GM12875 (cell line): ENCODE results near the gene SOBP.

Source experiments
- H3K4me3 ChIP-seq: one replicate; pipeline ENCODE4 v1.5.1; 2011; ENCODE audit warnings: low read depth, low read length, control low read depth
- TF ChIP-seq, protein P1 (sequence below): IDR thresholded peaks from 2 replicates; pipeline ENCODE4 v1.5.1; 2011; ENCODE audit warnings: low read depth, mild to moderate bottlenecking, control low read depth, inconsistent platforms, low read length, moderate library complexity, borderline replicate concordance; ENCODE audit not compliant: insufficient read depth

The SOBP gene

GRCh38 chr6:107578642-107579341 is 88.9 kb downstream of the SOBP start:
- TF ChIP-seq, protein P1, sequence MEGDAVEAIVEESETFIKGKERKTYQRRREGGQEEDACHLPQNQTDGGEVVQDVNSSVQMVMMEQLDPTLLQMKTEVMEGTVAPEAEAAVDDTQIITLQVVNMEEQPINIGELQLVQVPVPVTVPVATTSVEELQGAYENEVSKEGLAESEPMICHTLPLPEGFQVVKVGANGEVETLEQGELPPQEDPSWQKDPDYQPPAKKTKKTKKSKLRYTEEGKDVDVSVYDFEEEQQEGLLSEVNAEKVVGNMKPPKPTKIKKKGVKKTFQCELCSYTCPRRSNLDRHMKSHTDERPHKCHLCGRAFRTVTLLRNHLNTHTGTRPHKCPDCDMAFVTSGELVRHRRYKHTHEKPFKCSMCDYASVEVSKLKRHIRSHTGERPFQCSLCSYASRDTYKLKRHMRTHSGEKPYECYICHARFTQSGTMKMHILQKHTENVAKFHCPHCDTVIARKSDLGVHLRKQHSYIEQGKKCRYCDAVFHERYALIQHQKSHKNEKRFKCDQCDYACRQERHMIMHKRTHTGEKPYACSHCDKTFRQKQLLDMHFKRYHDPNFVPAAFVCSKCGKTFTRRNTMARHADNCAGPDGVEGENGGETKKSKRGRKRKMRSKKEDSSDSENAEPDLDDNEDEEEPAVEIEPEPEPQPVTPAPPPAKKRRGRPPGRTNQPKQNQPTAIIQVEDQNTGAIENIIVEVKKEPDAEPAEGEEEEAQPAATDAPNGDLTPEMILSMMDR: no peak
- H3K4me3 ChIP-seq: no peak overlapping the region

GRCh38 chr6:107579456-107580056 is 89.6 kb downstream of the SOBP start:
- TF ChIP-seq, protein P1: no peak
- H3K4me3 ChIP-seq: no peak overlapping the region

- no peak overlapping the region for H3K4me3 ChIP-seq
- TF ChIP-seq, protein P1: no peak
These were observed 92.2 kb downstream of the SOBP start for GRCh38 chr6:107582086-107582485.

GRCh38 chr6:107584726-107585125 is 94.8 kb downstream of the SOBP start:
- TF ChIP-seq, protein P1: no peak
- H3K4me3 ChIP-seq: no peak overlapping the region

DNA sequence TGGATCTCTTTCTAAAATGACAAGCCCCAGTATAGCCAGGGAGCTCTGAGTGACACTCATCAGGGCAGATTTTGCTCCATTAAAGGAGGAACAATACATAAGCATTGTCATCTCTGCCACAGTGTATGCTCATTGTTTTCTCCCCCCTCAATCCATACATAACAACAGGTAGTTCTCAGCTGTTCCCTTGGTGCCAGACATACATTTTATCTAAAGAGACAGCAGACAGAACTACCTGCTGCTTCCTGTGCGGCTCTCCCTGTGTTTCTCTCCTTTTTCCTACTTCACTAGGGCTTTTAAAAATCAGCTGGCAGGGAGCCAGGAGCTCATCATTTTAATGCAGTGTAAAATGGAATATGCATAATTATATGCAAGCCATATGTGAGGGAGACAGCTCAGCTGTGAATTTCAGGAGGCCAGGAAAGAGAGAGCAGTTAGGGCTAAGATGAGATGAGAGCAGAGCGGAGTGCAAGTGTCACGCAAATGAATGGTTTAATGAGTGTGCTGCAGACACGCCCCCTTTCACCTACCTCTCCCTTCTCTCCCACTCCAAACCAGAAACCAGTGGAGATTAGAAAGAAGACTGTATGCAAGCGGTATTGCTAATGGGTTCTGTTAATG is 96.0 kb downstream of the SOBP start:
- TF ChIP-seq, protein P1: no peak
- no peak overlapping the region for H3K4me3 ChIP-seq

- H3K4me3 ChIP-seq: no peak overlapping the region
- TF ChIP-seq, protein P1: no peak
These were observed 97.5 kb downstream of the SOBP start for GRCh38 chr6:107587451-107587850.
